Caco-2 (cell line): Measurements from ENCODE around the gene ATOX1. TPM values are rescaled to one million over a fixed set of nuclear protein-coding genes. Genes with fewer than 3 reads are reported as not detected.
"Not testable (repeated sequence)": the region's sequence is repeated elsewhere in the genome, so short reads cannot be mapped to it uniquely, and the experiment has no call there.

ENCODE experiments used
- BruUV-seq: library from RNA; stranded (reverse); fragments of 400-500 nt; replicated peaks from 2 replicates; lab custom pipeline; 2021; lab: Mats Ljungman, UMichigan
- CTCF ChIA-PET: fragments of 300-600 bp; sonication (Branson Sonifier 250); formaldehyde crosslinking; loops from one replicate; lab custom pipeline; 2022; ENCODE audit warnings: antibody characterized with exemption; lab: Charles Lee
- POLR2A ChIA-PET: fragments of 300-600 bp; sonication (Branson Sonifier 250); formaldehyde crosslinking; loops from one replicate; lab custom pipeline; 2022; ENCODE audit warnings: antibody characterized with exemption; lab: Charles Lee
- DNase-seq, 2 experiments: peaks; one replicate each; pipeline versions ENCODE4 v3.0.0 to v3.0.0-alpha.2; 2020 to 2022
- H3K27me3 ChIP-seq: replicated peaks from 2 replicates; pipeline ENCODE4 v1.6.0; 2011; ENCODE audit warnings: low read length; ENCODE audit not compliant: control insufficient read depth, insufficient read depth
- H3K36me3 ChIP-seq: 2 replicates; pipeline ENCODE4 v1.5.1; 2011; ENCODE audit warnings: low read length; ENCODE audit not compliant: control insufficient read depth, insufficient read depth
- H3K4me1 ChIP-seq: fragments of 250-450 bp; sonication (Bioruptor Pico); 2 replicates; pipeline ENCODE4 v1.5.1; 2020; ENCODE audit warnings: mild to moderate bottlenecking
- H3K4me3 ChIP-seq: 2 replicates; pipeline ENCODE4 v1.5.1; 2011; ENCODE audit warnings: low read depth, mild to moderate bottlenecking, control low read depth, low read length
- H3K9me3 ChIP-seq: fragments of 250-450 bp; sonication (Bioruptor Pico); 2 replicates; pipeline ENCODE4 v1.5.1; 2020; ENCODE audit warnings: mild to moderate bottlenecking, moderate library complexity
- H3K27ac Mint-ChIP-seq: one replicate; pipeline ENCODE4 v1.8.0; 2022; ENCODE audit warnings: mixed read lengths; ENCODE audit not compliant: unreplicated experiment
- H3K27me3 Mint-ChIP-seq: one replicate; pipeline ENCODE4 v1.8.0; 2022; ENCODE audit warnings: mixed read lengths; ENCODE audit not compliant: insufficient read depth, unreplicated experiment
- H3K36me3 Mint-ChIP-seq: one replicate; pipeline ENCODE4 v1.8.0; 2022; ENCODE audit warnings: mild to moderate bottlenecking, mixed read lengths; ENCODE audit not compliant: insufficient read depth, unreplicated experiment
- H3K4me1 Mint-ChIP-seq: one replicate; pipeline ENCODE4 v1.8.0; 2022; ENCODE audit warnings: low read depth, mixed read lengths; ENCODE audit not compliant: unreplicated experiment
- H3K4me3 Mint-ChIP-seq: one replicate; pipeline ENCODE4 v1.8.0; 2022; ENCODE audit warnings: mild to moderate bottlenecking, moderate library complexity, mixed read lengths; ENCODE audit not compliant: unreplicated experiment
- H3K9me3 Mint-ChIP-seq: one replicate; pipeline ENCODE4 v1.8.0; 2022; ENCODE audit warnings: mixed read lengths; ENCODE audit not compliant: unreplicated experiment
- intact Hi-C: fragments of 100-400 bp; cut with micrococcal nuclease; formaldehyde crosslinking; loops from one replicate; pipeline ENCODE4 v1.10.0; 2022; ENCODE audit not compliant: unreplicated experiment
- total RNA-seq: library from RNA; stranded (reverse); gene quantifications from 2 replicates; pipeline ENCODE4 v1.2.3, GENCODE V29; 2022
- TF ChIP-seq, protein P1 (sequence below), 2 experiments: fragments of 200-600 bp in 1 of 2; IDR thresholded peaks; 1 replicate in 1 of 2; 2 replicates in 1 of 2; pipeline versions ENCODE4 v1.5.1 to v1.8.0; 2011 to 2022; ENCODE audit warnings: antibody characterized with exemption in 1 of 2, control low read depth in 1 of 2, inconsistent platforms in 1 of 2, low read depth in 1 of 2, low read length in 1 of 2, mild to moderate bottlenecking in 1 of 2, moderate library complexity in 1 of 2; ENCODE audit not compliant: insufficient read depth in 1 of 2, severe bottlenecking in 1 of 2, unreplicated experiment in 1 of 2

Gene ATOX1
- total RNA-seq, 1 experiment from 2014 or later = 135 TPM

DNA sequence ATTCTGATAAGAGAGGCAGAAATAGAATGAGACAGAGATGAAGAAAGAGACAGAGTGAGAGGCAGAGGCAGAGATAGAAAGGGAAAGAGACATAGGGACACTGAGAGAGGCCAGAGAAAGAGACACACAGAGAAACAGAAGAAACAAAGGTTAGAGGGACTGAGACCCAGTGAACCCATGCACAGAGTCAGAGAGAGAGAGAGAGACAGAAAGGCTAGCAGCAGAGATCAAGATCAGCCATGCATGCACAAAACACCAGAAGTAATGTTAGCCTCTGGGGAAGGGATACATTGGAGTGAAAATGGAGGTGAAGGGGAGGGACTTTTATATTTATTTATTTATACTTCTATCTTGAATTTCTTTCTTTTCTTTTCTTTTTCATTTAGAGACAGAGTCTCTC lies 57.6 kb downstream of the ATOX1 start:
- H3K27me3 Mint-ChIP-seq = no peaks in the 10 kb centered on the region
- no peak for DNase-seq
- H3K4me1 ChIP-seq = peaks cover 35% of the 10 kb centered on the region

DNA sequence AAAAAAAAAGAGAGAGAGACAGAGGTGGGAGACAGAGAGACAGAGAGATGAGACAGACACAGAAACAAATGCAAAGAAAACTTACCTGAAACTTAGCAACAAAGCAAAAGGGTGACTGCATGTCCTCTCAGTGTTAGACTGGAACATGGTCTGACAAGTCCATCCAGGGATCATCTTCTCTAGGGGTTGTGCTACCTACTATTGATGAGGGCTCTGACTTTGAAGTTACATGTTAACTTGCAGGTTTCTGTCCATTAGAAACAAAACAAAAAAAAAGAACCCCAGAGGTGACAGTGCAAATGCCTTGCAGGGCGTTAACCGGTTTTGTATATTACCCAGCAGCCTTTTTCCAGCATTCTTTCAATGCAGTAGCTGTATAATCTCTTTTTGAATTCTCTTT lies 58.1 kb downstream of the ATOX1 start:
- Mint-ChIP-seq H3K4me3 (no peak overlapping the region), H3K9me3 (no peaks in the 10 kb centered on the region), H3K27ac (no peak overlapping the region), H3K27me3 (no peaks in the 10 kb centered on the region), H3K36me3 (no peaks in the 10 kb centered on the region), H3K4me1 (peaks cover 32% of the 10 kb centered on the region)
- ChIA-PET POLR2A (no interaction called here), CTCF (interaction anchor here (1.6 kb wide), 1 partner anchor 41 kb away, joined by 6 read pairs; no protein-coding TSS in a partner anchor)
- H3K27me3 ChIP-seq = no peaks in the 10 kb centered on the region
- no peak overlapping the region for H3K4me3 ChIP-seq
- TF ChIP-seq, protein P1, sequence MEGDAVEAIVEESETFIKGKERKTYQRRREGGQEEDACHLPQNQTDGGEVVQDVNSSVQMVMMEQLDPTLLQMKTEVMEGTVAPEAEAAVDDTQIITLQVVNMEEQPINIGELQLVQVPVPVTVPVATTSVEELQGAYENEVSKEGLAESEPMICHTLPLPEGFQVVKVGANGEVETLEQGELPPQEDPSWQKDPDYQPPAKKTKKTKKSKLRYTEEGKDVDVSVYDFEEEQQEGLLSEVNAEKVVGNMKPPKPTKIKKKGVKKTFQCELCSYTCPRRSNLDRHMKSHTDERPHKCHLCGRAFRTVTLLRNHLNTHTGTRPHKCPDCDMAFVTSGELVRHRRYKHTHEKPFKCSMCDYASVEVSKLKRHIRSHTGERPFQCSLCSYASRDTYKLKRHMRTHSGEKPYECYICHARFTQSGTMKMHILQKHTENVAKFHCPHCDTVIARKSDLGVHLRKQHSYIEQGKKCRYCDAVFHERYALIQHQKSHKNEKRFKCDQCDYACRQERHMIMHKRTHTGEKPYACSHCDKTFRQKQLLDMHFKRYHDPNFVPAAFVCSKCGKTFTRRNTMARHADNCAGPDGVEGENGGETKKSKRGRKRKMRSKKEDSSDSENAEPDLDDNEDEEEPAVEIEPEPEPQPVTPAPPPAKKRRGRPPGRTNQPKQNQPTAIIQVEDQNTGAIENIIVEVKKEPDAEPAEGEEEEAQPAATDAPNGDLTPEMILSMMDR (IDR thresholded peaks at IDR 0.05; ENCODE audit: insufficient read depth in 1 of 2, low read depth in 1 of 2, low read length in 1 of 2, severe bottlenecking in 1 of 2, unreplicated experiment in 1 of 2) = no peak
- no peaks in the 10 kb centered on the region for H3K9me3 ChIP-seq
- no peak for DNase-seq
- H3K4me1 ChIP-seq = peaks cover 39% of the 10 kb centered on the region
- BruUV-seq = no TSS peak
- H3K36me3 ChIP-seq = no peaks in the 10 kb centered on the region
- intact Hi-C loops = no loop called here

More for the DNA sequence above, 57.6 kb downstream of the ATOX1 start:
- CTCF ChIA-PET = no interaction called here
- Histone ChIP-seq H3K4me3 (no peak overlapping the region), H3K36me3 (no peaks in the 10 kb centered on the region), H3K27me3 (no peaks in the 10 kb centered on the region), H3K9me3 (no peaks in the 10 kb centered on the region)
- no peaks in the 10 kb centered on the region for H3K36me3 Mint-ChIP-seq
- TF ChIP-seq, protein P1 (IDR thresholded peaks at IDR 0.05; ENCODE audit: insufficient read depth in 1 of 2, low read depth in 1 of 2, low read length in 1 of 2, severe bottlenecking in 1 of 2, unreplicated experiment in 1 of 2) = no peak
- BruUV-seq = no TSS peak
- peaks cover 32% of the 10 kb centered on the region for H3K4me1 Mint-ChIP-seq
- no peak overlapping the region for H3K27ac Mint-ChIP-seq
- POLR2A ChIA-PET = no interaction called here
- no peaks in the 10 kb centered on the region for H3K9me3 Mint-ChIP-seq
- H3K4me3 Mint-ChIP-seq = no peak overlapping the region
- intact Hi-C loops = no loop called here

DNA sequence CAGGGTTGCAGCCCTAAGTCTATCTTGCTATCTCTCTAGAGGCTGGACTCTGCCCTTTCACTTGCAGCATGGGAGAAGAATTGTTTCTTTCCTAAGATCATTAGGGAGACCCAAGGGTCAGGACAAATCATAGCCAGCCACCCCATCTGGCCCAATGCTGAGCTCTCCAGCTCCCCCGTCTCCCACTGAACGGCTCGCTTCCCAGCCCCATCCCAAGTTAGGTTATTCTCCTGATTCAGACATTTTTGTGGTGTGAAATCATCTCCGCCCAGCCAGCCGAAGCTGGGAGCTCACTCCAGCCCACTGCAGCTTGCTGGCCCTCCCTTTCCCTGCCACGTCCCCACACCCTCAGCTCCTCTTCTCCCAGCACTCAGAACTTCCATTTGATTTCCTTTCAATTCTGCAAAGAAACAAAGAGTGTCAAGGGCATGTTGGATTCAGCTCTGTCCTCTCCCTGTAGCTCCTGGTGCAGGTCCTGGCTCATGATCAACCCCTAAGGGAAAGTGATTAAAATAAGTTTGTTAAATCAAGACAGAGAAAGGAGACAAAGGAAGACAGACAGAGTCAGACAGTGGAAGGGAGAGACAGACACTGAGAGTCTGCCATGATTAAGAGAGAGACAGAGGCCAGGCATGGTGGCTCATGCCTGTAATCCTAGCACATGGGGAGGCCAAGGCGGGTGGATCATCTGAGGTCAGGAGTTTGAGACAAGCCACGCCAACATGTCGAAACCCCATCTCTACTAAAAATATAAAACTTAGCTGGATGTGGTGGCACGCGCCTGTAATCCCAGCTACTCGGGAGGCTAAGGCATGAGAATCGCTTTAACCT lies 59.1 kb downstream of the ATOX1 start:
- H3K9me3 Mint-ChIP-seq = no peaks in the 10 kb centered on the region
- Histone ChIP-seq H3K9me3 (no peaks in the 10 kb centered on the region), H3K4me1 (peaks cover 35% of the 10 kb centered on the region), H3K4me3 (no peak overlapping the region), H3K36me3 (no peaks in the 10 kb centered on the region), H3K27me3 (no peaks in the 10 kb centered on the region)
- peaks cover 26% of the 10 kb centered on the region for H3K4me1 Mint-ChIP-seq
- peak; percentile 56 to 72 for DNase-seq
- H3K4me3 Mint-ChIP-seq = peak overlapping the region; percentile 30
- no peaks in the 10 kb centered on the region for H3K27me3 Mint-ChIP-seq
- peak overlapping the region; percentile 83 for H3K27ac Mint-ChIP-seq
- BruUV-seq = no TSS peak
- ChIA-PET CTCF (interaction anchor here (0.8 to 1.6 kb wide), 4 partner anchors 24 to 401 kb away, joined by 3 to 6 read pairs (median 4); no protein-coding TSS in a partner anchor), POLR2A (interaction anchor here (0.7 kb wide), 1 partner anchor 22 kb away, joined by 4 read pairs; no protein-coding TSS in a partner anchor)
- TF ChIP-seq, protein P1 (IDR thresholded peaks at IDR 0.05; ENCODE audit: insufficient read depth in 1 of 2, low read depth in 1 of 2, low read length in 1 of 2, severe bottlenecking in 1 of 2, unreplicated experiment in 1 of 2) = no peak
- no peaks in the 10 kb centered on the region for H3K36me3 Mint-ChIP-seq
- intact Hi-C loops = loop anchor here (2.0 to 5.0 kb wide), 2 partner anchors 14 to 43 kb away; no protein-coding TSS in a partner anchor

DNA sequence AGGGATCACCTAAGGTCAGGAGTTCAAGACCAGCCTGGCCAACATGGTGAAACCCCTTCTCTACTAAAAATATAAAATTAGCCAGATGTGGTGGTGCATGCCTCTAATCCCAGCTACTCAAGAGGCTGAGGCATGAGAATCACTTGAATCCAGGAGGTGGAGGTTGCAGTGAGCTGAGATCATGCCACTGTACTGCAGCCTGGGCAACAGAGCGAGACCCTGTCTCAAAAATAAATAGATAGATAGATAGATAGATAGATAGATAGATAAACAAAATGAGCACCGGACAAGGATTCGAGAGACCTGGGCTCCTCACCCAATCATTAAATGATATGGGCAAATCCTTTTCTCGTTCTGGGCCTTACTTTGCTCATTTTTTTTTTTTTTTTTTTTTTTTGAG lies 60.4 kb downstream of the ATOX1 start:
- peaks cover 14% of the 10 kb centered on the region for H3K4me1 Mint-ChIP-seq
- BruUV-seq, CTCF ChIA-PET, H3K36me3 ChIP-seq, H3K27ac Mint-ChIP-seq, H3K9me3 ChIP-seq, POLR2A ChIA-PET, H3K4me3 Mint-ChIP-seq, H3K27me3 Mint-ChIP-seq, H3K36me3 Mint-ChIP-seq, H3K9me3 Mint-ChIP-seq, H3K27me3 ChIP-seq, H3K4me3 ChIP-seq, DNase-seq: not testable (repeated sequence)
- intact Hi-C loops = loop anchor here (2.0 to 5.0 kb wide), 2 partner anchors 13 to 44 kb away; no protein-coding TSS in a partner anchor
- peaks cover 23% of the 10 kb centered on the region for H3K4me1 ChIP-seq
